Measurements from ENCODE around the gene SREBF1.

Gene SREBF1

GRCh38 chr17:17769869-17770631, 66.7 kb downstream of the SREBF1 start:
- Histone ChIP-seq H3K27me3 (ENCODE audit: control insufficient read depth, insufficient read depth, low read length) (no peaks in the 10 kb centered on the region), H3K27ac (ENCODE audit: low read depth, low read length) (no peak overlapping the region), H3K4me1 (ENCODE audit: control insufficient read depth, insufficient read depth, low read length) (no peaks in the 10 kb centered on the region; the same call in 1 of the 2 replicates), H3K9ac (ENCODE audit: low read depth, low read length) (no peak overlapping the region), H3K36me3 (ENCODE audit: control insufficient read depth, insufficient read depth, low read length) (no peaks in the 10 kb centered on the region), H3K9me3 (ENCODE audit: control insufficient read depth, insufficient read depth, low read length) (no peaks in the 10 kb centered on the region), H3K4me3 (ENCODE audit: low read depth, low read length) (no peak overlapping the region)

DNA sequence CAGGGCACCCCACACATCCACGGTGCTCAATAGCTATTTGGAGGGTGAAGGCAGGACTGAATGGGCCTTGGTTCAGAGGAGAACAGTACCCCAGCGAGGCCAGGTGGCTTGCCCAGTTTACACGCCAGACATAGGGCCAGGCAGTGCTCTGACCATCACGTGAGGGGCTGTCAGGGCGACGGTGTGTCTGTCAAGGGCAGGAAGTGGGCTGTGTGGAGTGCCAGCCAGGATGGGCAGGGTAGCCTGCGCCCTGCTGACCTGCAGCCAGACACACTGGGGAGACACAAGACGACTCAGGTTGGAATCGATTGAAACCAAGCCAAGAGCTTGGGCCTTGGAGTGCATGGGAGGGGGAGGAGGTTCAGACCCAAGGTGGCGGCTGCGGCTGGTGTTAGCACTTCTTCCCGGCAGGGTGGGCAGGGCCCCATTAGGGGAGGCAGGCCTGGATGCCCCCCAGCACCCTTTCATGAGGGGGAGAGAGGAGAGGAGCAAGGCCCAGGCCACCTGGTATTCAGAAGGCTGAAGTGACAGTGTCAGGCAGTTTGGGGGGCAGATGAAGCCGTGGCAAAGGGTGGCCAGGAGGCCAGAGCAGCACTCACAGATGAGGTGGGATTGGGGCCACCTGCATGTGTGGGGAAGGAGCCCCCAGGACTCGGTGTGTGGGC, 68.2 kb downstream of the SREBF1 start:
- H3K36me3 ChIP-seq (ENCODE audit: control insufficient read depth, insufficient read depth, low read length) = no peaks in the 10 kb centered on the region
- no peak overlapping the region for H3K27ac ChIP-seq (ENCODE audit: low read depth, low read length)
- H3K4me1 ChIP-seq (ENCODE audit: control insufficient read depth, insufficient read depth, low read length) = no peaks in the 10 kb centered on the region; the same call in 1 of the 2 replicates
- H3K9me3 ChIP-seq (ENCODE audit: control insufficient read depth, insufficient read depth, low read length) = no peaks in the 10 kb centered on the region
- no peak overlapping the region for H3K9ac ChIP-seq (ENCODE audit: low read depth, low read length)
- no peaks in the 10 kb centered on the region for H3K27me3 ChIP-seq (ENCODE audit: control insufficient read depth, insufficient read depth, low read length)
- H3K4me3 ChIP-seq (ENCODE audit: low read depth, low read length) = no peak overlapping the region

- Histone ChIP-seq H3K4me1 (ENCODE audit: control insufficient read depth, insufficient read depth, low read length) (no peaks in the 10 kb centered on the region; the same call in 1 of the 2 replicates), H3K9ac (ENCODE audit: low read depth, low read length) (no peak overlapping the region), H3K9me3 (ENCODE audit: control insufficient read depth, insufficient read depth, low read length) (no peaks in the 10 kb centered on the region), H3K27ac (ENCODE audit: low read depth, low read length) (no peak overlapping the region), H3K4me3 (ENCODE audit: low read depth, low read length) (no peak overlapping the region), H3K36me3 (ENCODE audit: control insufficient read depth, insufficient read depth, low read length) (no peaks in the 10 kb centered on the region), H3K27me3 (ENCODE audit: control insufficient read depth, insufficient read depth, low read length) (no peaks in the 10 kb centered on the region)
These were observed 68.8 kb downstream of the SREBF1 start for GRCh38 chr17:17767887-17768418.

- H3K9ac ChIP-seq (ENCODE audit: low read depth, low read length) = no peak overlapping the region
- no peak overlapping the region for H3K4me3 ChIP-seq (ENCODE audit: low read depth, low read length)
- no peak overlapping the region for H3K27ac ChIP-seq (ENCODE audit: low read depth, low read length)
- no peaks in the 10 kb centered on the region for H3K27me3 ChIP-seq (ENCODE audit: control insufficient read depth, insufficient read depth, low read length)
- H3K36me3 ChIP-seq (ENCODE audit: control insufficient read depth, insufficient read depth, low read length) = no peaks in the 10 kb centered on the region
- no peaks in the 10 kb centered on the region for H3K9me3 ChIP-seq (ENCODE audit: control insufficient read depth, insufficient read depth, low read length)
- no peaks in the 10 kb centered on the region; the same call in 1 of the 2 replicates for H3K4me1 ChIP-seq (ENCODE audit: control insufficient read depth, insufficient read depth, low read length)
These were observed 69.5 kb downstream of the SREBF1 start for GRCh38 chr17:17767154-17767869.

GRCh38 chr17:17766744-17767120, 70.1 kb downstream of the SREBF1 start:
- Histone ChIP-seq H3K9ac (ENCODE audit: low read depth, low read length) (no peak overlapping the region), H3K4me3 (ENCODE audit: low read depth, low read length) (no peak overlapping the region), H3K36me3 (ENCODE audit: control insufficient read depth, insufficient read depth, low read length) (no peaks in the 10 kb centered on the region), H3K27ac (ENCODE audit: low read depth, low read length) (no peak overlapping the region), H3K27me3 (ENCODE audit: control insufficient read depth, insufficient read depth, low read length) (no peaks in the 10 kb centered on the region), H3K4me1 (ENCODE audit: control insufficient read depth, insufficient read depth, low read length) (no peaks in the 10 kb centered on the region; the same call in 1 of the 2 replicates), H3K9me3 (ENCODE audit: control insufficient read depth, insufficient read depth, low read length) (no peaks in the 10 kb centered on the region)

DNA sequence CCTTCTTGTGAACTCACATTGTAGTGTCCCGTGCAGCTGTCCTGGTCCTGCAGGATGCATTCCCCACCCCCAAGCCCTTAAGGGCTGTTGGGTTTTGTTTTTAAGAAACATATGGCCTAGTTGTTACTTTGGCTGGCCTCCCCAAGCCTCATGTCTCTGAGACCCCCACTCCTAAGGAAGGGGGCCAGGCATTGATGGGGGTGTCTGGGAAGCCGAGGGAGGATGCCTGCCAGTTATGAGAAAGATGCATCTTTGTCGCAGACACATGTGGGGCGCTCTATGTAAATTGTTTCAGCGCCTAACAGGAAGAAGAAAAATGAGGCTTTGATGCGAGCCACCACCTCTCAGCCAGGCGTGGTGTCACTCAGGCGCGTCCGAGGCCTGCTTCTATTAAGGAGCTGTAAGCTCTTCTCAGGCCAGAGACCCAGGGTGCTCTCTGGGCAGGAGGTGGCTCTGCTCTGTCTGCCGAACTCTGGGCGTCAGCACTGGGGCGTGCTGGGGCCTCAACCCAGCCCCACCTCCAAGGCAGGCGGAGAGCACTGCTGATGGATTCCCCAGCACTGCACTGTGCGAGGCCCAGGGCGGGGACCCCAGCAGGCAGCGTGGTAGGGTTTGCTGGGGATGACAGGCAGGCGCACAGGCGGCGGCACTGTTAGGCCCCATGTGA, 70.6 kb downstream of the SREBF1 start:
- H3K27me3 ChIP-seq (ENCODE audit: control insufficient read depth, insufficient read depth, low read length) = no peaks in the 10 kb centered on the region
- H3K9ac ChIP-seq (ENCODE audit: low read depth, low read length) = no peak overlapping the region
- H3K27ac ChIP-seq (ENCODE audit: low read depth, low read length) = no peak overlapping the region
- H3K4me3 ChIP-seq (ENCODE audit: low read depth, low read length) = no peak overlapping the region
- H3K4me1 ChIP-seq (ENCODE audit: control insufficient read depth, insufficient read depth, low read length) = no peaks in the 10 kb centered on the region; the same call in 1 of the 2 replicates
- no peaks in the 10 kb centered on the region for H3K36me3 ChIP-seq (ENCODE audit: control insufficient read depth, insufficient read depth, low read length)
- no peaks in the 10 kb centered on the region for H3K9me3 ChIP-seq (ENCODE audit: control insufficient read depth, insufficient read depth, low read length)

DNA sequence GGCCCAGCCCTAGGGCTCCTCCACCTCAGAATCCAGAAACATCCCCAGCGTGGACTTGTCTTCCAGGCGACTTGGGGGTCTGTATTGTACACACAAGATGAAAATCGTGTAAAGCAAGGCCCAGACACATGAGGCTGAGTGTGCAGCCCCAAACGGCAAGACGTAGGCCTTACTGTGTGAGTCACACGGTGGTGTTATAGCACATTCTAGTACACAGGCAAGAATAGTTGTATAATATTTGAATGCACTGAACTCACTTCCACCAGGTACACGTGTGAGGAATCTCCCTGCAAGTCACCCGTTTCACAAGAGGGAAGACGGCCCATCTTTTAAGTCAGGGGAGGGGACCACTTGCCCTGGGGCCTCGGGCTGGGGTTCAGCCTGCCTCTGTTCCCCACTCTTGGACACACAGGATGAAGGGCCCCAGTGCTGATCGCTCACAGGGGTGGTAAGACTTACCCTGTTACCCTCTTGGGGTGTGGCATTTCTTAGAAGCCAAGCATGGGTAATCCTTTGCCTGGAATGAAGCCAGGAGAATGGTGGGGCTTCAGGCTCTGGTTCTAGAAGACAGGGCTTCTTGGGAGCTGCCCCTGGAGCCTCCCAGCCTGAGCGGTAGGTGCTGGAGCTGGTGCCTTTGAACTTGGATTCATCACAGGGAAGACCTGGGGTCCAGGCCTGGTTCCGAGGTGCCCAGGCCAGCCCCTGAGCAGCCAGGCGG, 71.3 kb downstream of the SREBF1 start:
- Histone ChIP-seq H3K9me3 (ENCODE audit: control insufficient read depth, insufficient read depth, low read length) (no peaks in the 10 kb centered on the region), H3K27ac (ENCODE audit: low read depth, low read length) (no peak overlapping the region), H3K27me3 (ENCODE audit: control insufficient read depth, insufficient read depth, low read length) (no peaks in the 10 kb centered on the region), H3K4me3 (ENCODE audit: low read depth, low read length) (no peak overlapping the region), H3K36me3 (ENCODE audit: control insufficient read depth, insufficient read depth, low read length) (no peaks in the 10 kb centered on the region), H3K4me1 (ENCODE audit: control insufficient read depth, insufficient read depth, low read length) (no peaks in the 10 kb centered on the region; the same call in 1 of the 2 replicates), H3K9ac (ENCODE audit: low read depth, low read length) (no peak overlapping the region)

- Histone ChIP-seq H3K9ac (ENCODE audit: low read depth, low read length) (no peak overlapping the region), H3K27me3 (ENCODE audit: control insufficient read depth, insufficient read depth, low read length) (no peaks in the 10 kb centered on the region), H3K9me3 (ENCODE audit: control insufficient read depth, insufficient read depth, low read length) (no peaks in the 10 kb centered on the region), H3K4me1 (ENCODE audit: control insufficient read depth, insufficient read depth, low read length) (no peaks in the 10 kb centered on the region; the same call in 1 of the 2 replicates), H3K4me3 (ENCODE audit: low read depth, low read length) (no peak overlapping the region), H3K36me3 (ENCODE audit: control insufficient read depth, insufficient read depth, low read length) (no peaks in the 10 kb centered on the region), H3K27ac (ENCODE audit: low read depth, low read length) (no peak overlapping the region)
These were observed 73.1 kb downstream of the SREBF1 start for GRCh38 chr17:17763734-17764133.

DNA sequence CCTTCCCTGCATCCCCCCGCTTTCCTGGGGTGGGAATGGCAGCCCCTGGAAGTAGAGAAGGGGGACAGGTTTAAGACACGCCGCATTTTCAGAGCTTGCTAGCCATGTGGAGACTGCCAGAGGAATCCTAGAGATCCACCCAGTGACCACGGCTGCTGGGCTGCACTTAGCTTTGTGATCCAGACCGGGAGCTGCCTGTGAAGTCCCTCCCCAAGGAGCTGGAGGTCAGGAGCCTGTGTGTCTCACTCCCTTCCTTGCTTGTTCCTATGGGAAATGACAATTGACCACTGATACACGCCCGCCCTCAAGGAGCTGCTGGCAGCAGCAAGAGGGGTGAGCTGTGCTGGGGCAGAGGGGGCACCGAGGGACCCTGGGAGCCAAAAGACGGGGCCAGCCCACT, 73.7 kb downstream of the SREBF1 start:
- no peaks in the 10 kb centered on the region for H3K36me3 ChIP-seq (ENCODE audit: control insufficient read depth, insufficient read depth, low read length)
- no peak overlapping the region for H3K4me3 ChIP-seq (ENCODE audit: low read depth, low read length)
- no peaks in the 10 kb centered on the region for H3K9me3 ChIP-seq (ENCODE audit: control insufficient read depth, insufficient read depth, low read length)
- no peak overlapping the region for H3K9ac ChIP-seq (ENCODE audit: low read depth, low read length)
- H3K4me1 ChIP-seq (ENCODE audit: control insufficient read depth, insufficient read depth, low read length) = no peaks in the 10 kb centered on the region; the same call in 1 of the 2 replicates
- H3K27ac ChIP-seq (ENCODE audit: low read depth, low read length) = no peak overlapping the region
- no peaks in the 10 kb centered on the region for H3K27me3 ChIP-seq (ENCODE audit: control insufficient read depth, insufficient read depth, low read length)

- Histone ChIP-seq H3K4me1 (ENCODE audit: control insufficient read depth, insufficient read depth, low read length) (no peaks in the 10 kb centered on the region; the same call in 1 of the 2 replicates), H3K27me3 (ENCODE audit: control insufficient read depth, insufficient read depth, low read length) (no peaks in the 10 kb centered on the region), H3K9me3 (ENCODE audit: control insufficient read depth, insufficient read depth, low read length) (no peaks in the 10 kb centered on the region), H3K27ac (ENCODE audit: low read depth, low read length) (no peak overlapping the region), H3K36me3 (ENCODE audit: control insufficient read depth, insufficient read depth, low read length) (no peaks in the 10 kb centered on the region), H3K9ac (ENCODE audit: low read depth, low read length) (no peak overlapping the region), H3K4me3 (ENCODE audit: low read depth, low read length) (no peak overlapping the region)
These were observed 74.1 kb downstream of the SREBF1 start for GRCh38 chr17:17762744-17763105.
